Neural cell (in vitro differentiated cells): ENCODE results near the gene CAMKV.

ENCODE experiments used
- EP300 ChIP-seq: fragments of 450-650 bp; conservative IDR thresholded peaks from 2 replicates; pipeline ENCODE4 v1.6.1; 2014; ENCODE audit warnings: antibody characterized with exemption, mild to moderate bottlenecking, moderate library complexity; ENCODE audit not compliant: poor library complexity, severe bottlenecking
- EZH2 ChIP-seq: fragments of 200-600, 300-800 bp; shearing (Covaris generic), sonication (generic); IDR thresholded peaks from 2 replicates; pipeline ENCODE4 v1.6.1; 2014; ENCODE audit warnings: antibody characterized with exemption, low read length, borderline replicate concordance, mild to moderate bottlenecking; ENCODE audit not compliant: insufficient read depth, poor library complexity, severe bottlenecking
- MXI1 ChIP-seq: fragments of 450-650 bp; conservative IDR thresholded peaks from 2 replicates; pipeline ENCODE4 v1.6.1; 2014; ENCODE audit warnings: antibody characterized with exemption, mild to moderate bottlenecking; ENCODE audit not compliant: poor library complexity, severe bottlenecking
- POLR2AphosphoS5 ChIP-seq: IDR thresholded peaks from 2 replicates; pipeline ENCODE4 v1.6.1; 2012
- SMC3 ChIP-seq: fragments of 450-650 bp; conservative IDR thresholded peaks from 2 replicates; pipeline ENCODE4 v1.6.1; 2014; ENCODE audit warnings: antibody characterized with exemption, mild to moderate bottlenecking, moderate library complexity; ENCODE audit not compliant: poor library complexity
- TAF1 ChIP-seq: IDR thresholded peaks from 2 replicates; pipeline ENCODE4 v1.6.1; 2012; ENCODE audit warnings: low read depth
- TF ChIP-seq, protein P1 (sequence below): fragments of 450-650 bp; IDR thresholded peaks from 2 replicates; pipeline ENCODE4 v1.5.1; 2014; ENCODE audit warnings: antibody characterized with exemption, mild to moderate bottlenecking, moderate library complexity; ENCODE audit not compliant: poor library complexity, severe bottlenecking

DNA sequence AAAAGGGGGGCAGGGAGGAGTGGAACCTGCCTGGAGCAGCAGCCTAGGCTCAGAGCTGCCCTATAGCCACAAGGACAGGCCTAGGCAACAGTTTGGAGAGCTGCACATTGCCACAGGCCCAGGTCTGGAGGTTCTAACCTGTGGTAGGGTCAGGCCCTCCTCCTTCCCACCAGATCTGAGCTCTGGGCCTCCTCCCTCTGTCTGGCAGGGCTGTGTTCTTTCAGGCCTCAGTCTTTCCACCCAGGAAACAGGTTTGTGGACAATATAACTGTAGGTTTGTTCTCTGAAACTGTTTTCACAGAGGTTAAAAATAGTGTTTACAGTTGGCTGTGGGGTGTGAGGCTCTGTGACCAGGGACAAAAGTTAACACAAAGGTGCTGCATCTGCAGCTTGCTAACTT lies 9.0 kb upstream of the CAMKV start:
- no peak for TF ChIP-seq TAF1
- no peak for TF ChIP-seq SMC3
- TF ChIP-seq EZH2: no peak
- TF ChIP-seq, protein P1, sequence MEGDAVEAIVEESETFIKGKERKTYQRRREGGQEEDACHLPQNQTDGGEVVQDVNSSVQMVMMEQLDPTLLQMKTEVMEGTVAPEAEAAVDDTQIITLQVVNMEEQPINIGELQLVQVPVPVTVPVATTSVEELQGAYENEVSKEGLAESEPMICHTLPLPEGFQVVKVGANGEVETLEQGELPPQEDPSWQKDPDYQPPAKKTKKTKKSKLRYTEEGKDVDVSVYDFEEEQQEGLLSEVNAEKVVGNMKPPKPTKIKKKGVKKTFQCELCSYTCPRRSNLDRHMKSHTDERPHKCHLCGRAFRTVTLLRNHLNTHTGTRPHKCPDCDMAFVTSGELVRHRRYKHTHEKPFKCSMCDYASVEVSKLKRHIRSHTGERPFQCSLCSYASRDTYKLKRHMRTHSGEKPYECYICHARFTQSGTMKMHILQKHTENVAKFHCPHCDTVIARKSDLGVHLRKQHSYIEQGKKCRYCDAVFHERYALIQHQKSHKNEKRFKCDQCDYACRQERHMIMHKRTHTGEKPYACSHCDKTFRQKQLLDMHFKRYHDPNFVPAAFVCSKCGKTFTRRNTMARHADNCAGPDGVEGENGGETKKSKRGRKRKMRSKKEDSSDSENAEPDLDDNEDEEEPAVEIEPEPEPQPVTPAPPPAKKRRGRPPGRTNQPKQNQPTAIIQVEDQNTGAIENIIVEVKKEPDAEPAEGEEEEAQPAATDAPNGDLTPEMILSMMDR: no peak
- no peak for TF ChIP-seq EP300
- no peak for TF ChIP-seq POLR2AphosphoS5
- TF ChIP-seq MXI1: no peak
